Caco-2 (cell line): ENCODE measurements around the gene LRRC9. TPM values are rescaled to one million over a fixed set of nuclear protein-coding genes. Genes with fewer than 3 reads are reported as not detected.

ENCODE experiments used
- BruUV-seq: library from RNA; stranded (reverse); fragments of 400-500 nt; replicated peaks from 2 replicates; lab custom pipeline; 2021; lab: Mats Ljungman, UMichigan
- CTCF ChIA-PET: fragments of 300-600 bp; sonication (Branson Sonifier 250); formaldehyde crosslinking; loops from one replicate; lab custom pipeline; 2022; ENCODE audit warnings: antibody characterized with exemption; lab: Charles Lee
- POLR2A ChIA-PET: fragments of 300-600 bp; sonication (Branson Sonifier 250); formaldehyde crosslinking; loops from one replicate; lab custom pipeline; 2022; ENCODE audit warnings: antibody characterized with exemption; lab: Charles Lee
- DNase-seq, 2 experiments: peaks; one replicate each; pipeline versions ENCODE4 v3.0.0 to v3.0.0-alpha.2; 2020 to 2022
- H3K27me3 ChIP-seq: replicated peaks from 2 replicates; pipeline ENCODE4 v1.6.0; 2011; ENCODE audit warnings: low read length; ENCODE audit not compliant: control insufficient read depth, insufficient read depth
- H3K36me3 ChIP-seq: 2 replicates; pipeline ENCODE4 v1.5.1; 2011; ENCODE audit warnings: low read length; ENCODE audit not compliant: control insufficient read depth, insufficient read depth
- H3K4me1 ChIP-seq: fragments of 250-450 bp; sonication (Bioruptor Pico); 2 replicates; pipeline ENCODE4 v1.5.1; 2020; ENCODE audit warnings: mild to moderate bottlenecking
- H3K4me3 ChIP-seq: 2 replicates; pipeline ENCODE4 v1.5.1; 2011; ENCODE audit warnings: low read depth, mild to moderate bottlenecking, control low read depth, low read length
- H3K9me3 ChIP-seq: fragments of 250-450 bp; sonication (Bioruptor Pico); 2 replicates; pipeline ENCODE4 v1.5.1; 2020; ENCODE audit warnings: mild to moderate bottlenecking, moderate library complexity
- H3K27ac Mint-ChIP-seq: one replicate; pipeline ENCODE4 v1.8.0; 2022; ENCODE audit warnings: mixed read lengths; ENCODE audit not compliant: unreplicated experiment
- H3K27me3 Mint-ChIP-seq: one replicate; pipeline ENCODE4 v1.8.0; 2022; ENCODE audit warnings: mixed read lengths; ENCODE audit not compliant: insufficient read depth, unreplicated experiment
- H3K36me3 Mint-ChIP-seq: one replicate; pipeline ENCODE4 v1.8.0; 2022; ENCODE audit warnings: mild to moderate bottlenecking, mixed read lengths; ENCODE audit not compliant: insufficient read depth, unreplicated experiment
- H3K4me1 Mint-ChIP-seq: one replicate; pipeline ENCODE4 v1.8.0; 2022; ENCODE audit warnings: low read depth, mixed read lengths; ENCODE audit not compliant: unreplicated experiment
- H3K4me3 Mint-ChIP-seq: one replicate; pipeline ENCODE4 v1.8.0; 2022; ENCODE audit warnings: mild to moderate bottlenecking, moderate library complexity, mixed read lengths; ENCODE audit not compliant: unreplicated experiment
- H3K9me3 Mint-ChIP-seq: one replicate; pipeline ENCODE4 v1.8.0; 2022; ENCODE audit warnings: mixed read lengths; ENCODE audit not compliant: unreplicated experiment
- CTCF ChIP-seq, 2 experiments: fragments of 200-600 bp in 1 of 2; IDR thresholded peaks; 1 replicate in 1 of 2; 2 replicates in 1 of 2; pipeline versions ENCODE4 v1.5.1 to v1.8.0; 2011 to 2022; ENCODE audit warnings: antibody characterized with exemption in 1 of 2, control low read depth in 1 of 2, inconsistent platforms in 1 of 2, low read depth in 1 of 2, low read length in 1 of 2, mild to moderate bottlenecking in 1 of 2, moderate library complexity in 1 of 2; ENCODE audit not compliant: insufficient read depth in 1 of 2, severe bottlenecking in 1 of 2, unreplicated experiment in 1 of 2
- intact Hi-C: fragments of 100-400 bp; cut with micrococcal nuclease; formaldehyde crosslinking; loops from one replicate; pipeline ENCODE4 v1.10.0; 2022; ENCODE audit not compliant: unreplicated experiment
- total RNA-seq: library from RNA; stranded (reverse); gene quantifications from 2 replicates; pipeline ENCODE4 v1.2.3, GENCODE V29; 2022

LRRC9 gene
- total RNA-seq, 1 experiment from 2014 or later: 1.2 TPM

- BruUV-seq: no TSS peak
- Mint-ChIP-seq H3K4me1 (no peaks in the 10 kb centered on the region), H3K27ac (no peak overlapping the region)
Measured at GRCh38 chr14:60067882-60068281, 147.9 kb downstream of the LRRC9 start.

GRCh38 chr14:60079723-60080122 lies 159.8 kb downstream of the LRRC9 start:
- peak; percentile 14 to 49 for TF ChIP-seq CTCF (IDR thresholded peaks at IDR 0.05; ENCODE audit: insufficient read depth in 1 of 2, low read depth in 1 of 2, low read length in 1 of 2, severe bottlenecking in 1 of 2, unreplicated experiment in 1 of 2)
- Mint-ChIP-seq H3K27ac (no peak overlapping the region), H3K9me3 (peaks cover 11% of the 10 kb centered on the region), H3K36me3 (no peaks in the 10 kb centered on the region), H3K27me3 (no peaks in the 10 kb centered on the region), H3K4me1 (no peaks in the 10 kb centered on the region), H3K4me3 (no peak overlapping the region)
- BruUV-seq: no TSS peak
- H3K36me3 ChIP-seq: no peaks in the 10 kb centered on the region
- intact Hi-C loops: no loop called here
- ChIA-PET CTCF (interaction anchor here (0.7 kb wide), 1 partner anchor 13 kb away, joined by 3 read pairs; no protein-coding TSS in a partner anchor), POLR2A (no interaction called here)
- no peak overlapping the region for H3K4me3 ChIP-seq
- H3K4me1 ChIP-seq: no peaks in the 10 kb centered on the region
- no peaks in the 10 kb centered on the region for H3K27me3 ChIP-seq
- DNase-seq: no peak
- H3K9me3 ChIP-seq: no peaks in the 10 kb centered on the region

More at GRCh38 chr14:60067882-60068281, 147.9 kb downstream of the LRRC9 start:
- DNase-seq: no peak
- TF ChIP-seq CTCF (IDR thresholded peaks at IDR 0.05; ENCODE audit: insufficient read depth in 1 of 2, low read depth in 1 of 2, low read length in 1 of 2, severe bottlenecking in 1 of 2, unreplicated experiment in 1 of 2): no peak
- Histone ChIP-seq H3K9me3 (0 out of 2 replicates have a peak, but pooled peaks cover 3% of the 10 kb centered on the region), H3K4me1 (no peaks in the 10 kb centered on the region), H3K4me3 (no peak overlapping the region), H3K36me3 (no peaks in the 10 kb centered on the region), H3K27me3 (no peaks in the 10 kb centered on the region)
- ChIA-PET CTCF (interaction anchor here (0.6 kb wide), 1 partner anchor 123 kb away, joined by 3 read pairs; no protein-coding TSS in a partner anchor), POLR2A (no interaction called here)
- H3K27me3 Mint-ChIP-seq: no peaks in the 10 kb centered on the region
- no peaks in the 10 kb centered on the region for H3K9me3 Mint-ChIP-seq
- H3K4me3 Mint-ChIP-seq: no peak overlapping the region
- H3K36me3 Mint-ChIP-seq: no peaks in the 10 kb centered on the region
- intact Hi-C loops: no loop called here

- Histone ChIP-seq H3K4me1 (no peaks in the 10 kb centered on the region), H3K4me3 (no peak overlapping the region), H3K27me3 (no peaks in the 10 kb centered on the region), H3K36me3 (no peaks in the 10 kb centered on the region), H3K9me3 (no peaks in the 10 kb centered on the region)
- no peaks in the 10 kb centered on the region for H3K27me3 Mint-ChIP-seq
- no peak for DNase-seq
- intact Hi-C loops: no loop called here
- TF ChIP-seq CTCF (IDR thresholded peaks at IDR 0.05; ENCODE audit: insufficient read depth in 1 of 2, low read depth in 1 of 2, low read length in 1 of 2, severe bottlenecking in 1 of 2, unreplicated experiment in 1 of 2): no peak
- no TSS peak for BruUV-seq
- H3K4me1 Mint-ChIP-seq: no peaks in the 10 kb centered on the region
- H3K27ac Mint-ChIP-seq: no peak overlapping the region
- ChIA-PET CTCF (no interaction called here), POLR2A (no interaction called here)
- no peaks in the 10 kb centered on the region for H3K9me3 Mint-ChIP-seq
- no peaks in the 10 kb centered on the region for H3K36me3 Mint-ChIP-seq
- H3K4me3 Mint-ChIP-seq: no peak overlapping the region
Measured at GRCh38 chr14:60085085-60085484, 165.1 kb downstream of the LRRC9 start.
